K562 (cell line): Measurements from ENCODE around the gene LOXL3. TPM values are rescaled to one million over a fixed set of nuclear protein-coding genes. Genes with fewer than 3 reads are reported as not detected.

ENCODE experiments used
- ATAC-seq: fragments of 200-7000 bp; cut with Tn5 transposase; 3 replicates; pipeline ENCODE4 v1.9.1; 2020; ENCODE audit warnings: moderate library complexity
- BruUV-seq: library from RNA; stranded (reverse); fragments of 400-500 nt; replicated peaks from 2 replicates; lab custom pipeline; 2021; lab: Mats Ljungman, UMichigan
- CTCF ChIA-PET: fragments of 300-600 bp; formaldehyde crosslinking; extraction: SDS; loops from one replicate; lab custom pipeline; 2021; ENCODE audit warnings: low intra/inter-chr PET ratio; lab: Yijun Ruan, JAX
- POLR2A ChIA-PET: fragments of 300-600, 350-650 bp; sonication (Branson Sonifier 250); formaldehyde crosslinking; extraction: SDS; loops from one replicate; lab custom pipeline; 2021; ENCODE audit warnings: antibody characterized with exemption, inconsistent platforms; lab: Yijun Ruan, JAX
- DNase-seq, 4 experiments: peaks; one replicate each; pipeline versions ENCODE4 v3.0.0 to v3.0.0-alpha.2; 2011 to 2018; ENCODE audit warnings: low spot score in 3 of 4, mixed read lengths in 3 of 4; ENCODE audit errors: extremely low read depth in 1 of 4
- FAIRE-seq: peaks from 2 replicates; lab custom pipeline; 2011; peaks lifted over from hg19 to GRCh38; lab: Jason Lieb, UNC
- H2AFZ ChIP-seq: 2 replicates; pipeline ENCODE4 v1.6.0; 2011; ENCODE audit warnings: low read depth, low read length, control low read depth, inconsistent platforms
- H3K27ac ChIP-seq: fragments of 200-600 bp; 3 replicates; pipeline ENCODE4 v1.8.0; 2011; ENCODE audit warnings: low read depth, mild to moderate bottlenecking, control low read depth, inconsistent platforms, low read length, moderate library complexity, mixed read lengths; ENCODE audit errors: extremely low read depth
- H3K27me3 ChIP-seq, 2 experiments: fragments of 300-600 bp in 1 of 2; 2 replicates in 1 of 2; 3 replicates in 1 of 2; pipeline versions ENCODE4 v1.6.0 to v1.8.0; 2011; ENCODE audit warnings: inconsistent platforms in 2 of 2, low read length in 2 of 2, mild to moderate bottlenecking in 1 of 2, mixed read lengths in 1 of 2, moderate library complexity in 1 of 2; ENCODE audit not compliant: control insufficient read depth in 2 of 2, insufficient read depth in 2 of 2
- H3K36me3 ChIP-seq: fragments of 300-600 bp; 3 replicates; pipeline ENCODE4 v1.8.0; 2011; ENCODE audit warnings: mild to moderate bottlenecking, low read length, inconsistent platforms; ENCODE audit not compliant: control insufficient read depth, insufficient read depth
- H3K4me1 ChIP-seq, 2 experiments: fragments of 200-600 bp in 1 of 2; replicated peaks in 1 of 2; 2 replicates in 1 of 2; 3 replicates in 1 of 2; pipeline versions ENCODE4 v1.5.1 to v1.8.0; 2011; ENCODE audit warnings: inconsistent platforms in 2 of 2, low read length in 2 of 2, mild to moderate bottlenecking in 1 of 2, mixed read lengths in 1 of 2, moderate library complexity in 1 of 2; ENCODE audit not compliant: control insufficient read depth in 2 of 2, insufficient read depth in 2 of 2
- H3K4me2 ChIP-seq: 2 replicates; pipeline ENCODE4 v1.6.1; 2011; ENCODE audit warnings: low read length, control low read depth, inconsistent platforms, mixed read lengths; ENCODE audit not compliant: insufficient read depth
- H3K4me3 ChIP-seq: fragments of 200-600 bp; sonication (generic), shearing (Covaris generic); 2 replicates; pipeline ENCODE4 v1.5.1; 2016; ENCODE audit warnings: control low read depth, inconsistent platforms
- H3K79me2 ChIP-seq: fragments of 200-600 bp; 3 replicates; pipeline ENCODE4 v1.8.0; 2011; ENCODE audit warnings: low read length, inconsistent platforms; ENCODE audit not compliant: control insufficient read depth, insufficient read depth
- H3K9ac ChIP-seq, 2 experiments: 2 replicates each; pipeline versions ENCODE4 v1.6.0 to v1.6.1; 2011; ENCODE audit warnings: low read depth in 2 of 2, low read length in 2 of 2, control low read depth in 1 of 2, inconsistent platforms in 1 of 2, mild to moderate bottlenecking in 1 of 2, mixed read lengths in 1 of 2; ENCODE audit not compliant: insufficient read depth in 1 of 2
- H3K9me1 ChIP-seq: one replicate; pipeline ENCODE4 v1.6.0; 2011; ENCODE audit warnings: inconsistent platforms, mild to moderate bottlenecking, low read length, moderate library complexity; ENCODE audit not compliant: control insufficient read depth, insufficient read depth
- H3K9me3 ChIP-seq: replicated peaks from 2 replicates; pipeline ENCODE4 v1.5.1; 2011; ENCODE audit warnings: low read depth, low read length, inconsistent platforms; ENCODE audit not compliant: control insufficient read depth, insufficient read depth
- H4K20me1 ChIP-seq: replicated peaks from 2 replicates; pipeline ENCODE4 v1.6.1; 2011; ENCODE audit warnings: low read length, inconsistent platforms, mixed read lengths; ENCODE audit not compliant: control insufficient read depth, insufficient read depth
- GATA2 ChIP-seq: sonication (generic); formaldehyde crosslinking; IDR thresholded peaks from 2 replicates; pipeline ENCODE4 v1.4.0; 2020; ENCODE audit warnings: mild to moderate bottlenecking, missing genetic modification reagents
- WGBS: fragments of 100-300 bp; shearing (Covaris generic); methylation state at CpG from one replicate; pipeline ENCODE4 v1.1.6; 2016; ENCODE audit warnings: low coverage, mixed read lengths; ENCODE audit not compliant: insufficient coverage; ENCODE audit errors: missing lambda C conversion rate; 5-methylcytosine and 5-hydroxymethylcytosine counted together
- in situ Hi-C: fragments of 300-500 bp; cut with MboI; formaldehyde crosslinking; loops from 4 replicates; pipeline ENCODE4 v1.15.0; 2018; ENCODE audit warnings: inconsistent platforms, mixed read lengths
- intact Hi-C: fragments of 100-400 bp; cut with micrococcal nuclease; formaldehyde crosslinking; loops from 2 replicates; pipeline ENCODE4 v1.14.2; 2022
- polyA plus RNA-seq, 8 experiments: library from polyadenylated mRNA; depleted of rRNA in 4 of 8; stranded (reverse) in 5 of 8; unstranded in 3 of 8; fragments of >200 nt; fragmentation: Nextera tagmentation in 2 of 8; fragmentation: Illumina TruSeq in 1 of 8; extraction: Ambion mirVana in 2 of 8; extraction: Trizol in 1 of 8; gene quantifications; 2 replicates each; pipeline versions ENCODE4 v1.2.1 to v1.2.3, GENCODE V29; 2011 to 2014; ENCODE audit warnings: inconsistent platforms in 1 of 8, missing spikeins in 1 of 8
- total RNA-seq, 7 experiments: library from RNA; depleted of rRNA in 6 of 7; stranded (reverse); fragments of >200 nt in 6 of 7; fragmentation: Illumina TruSeq in 2 of 7; extraction: Trizol in 2 of 7; gene quantifications; 2 replicates each; pipeline versions ENCODE4 v1.2.1 to v1.2.3, GENCODE V29; 2011 to 2021; ENCODE audit warnings: low replicate concordance in 1 of 7
- TF ChIP-seq, protein P1 (sequence below): sonication (generic); formaldehyde crosslinking; IDR thresholded peaks from 2 replicates; pipeline ENCODE4 v1.8.0; 2022; ENCODE audit warnings: mild to moderate bottlenecking, missing genetic modification reagents, borderline replicate concordance
- TF ChIP-seq, protein P2 (sequence below): fragments of 450-650 bp; IDR thresholded peaks from 2 replicates; pipeline ENCODE4 v1.6.1; 2016; ENCODE audit warnings: mild to moderate bottlenecking, moderate library complexity

The LOXL3 gene
- total and polyA plus RNA-seq, 9 of the 15 experiments (the other 6 are each of a cell fraction or from before 2014, with no cell fraction given): 0.22 to 0.99 (median 0.31) TPM

DNA sequence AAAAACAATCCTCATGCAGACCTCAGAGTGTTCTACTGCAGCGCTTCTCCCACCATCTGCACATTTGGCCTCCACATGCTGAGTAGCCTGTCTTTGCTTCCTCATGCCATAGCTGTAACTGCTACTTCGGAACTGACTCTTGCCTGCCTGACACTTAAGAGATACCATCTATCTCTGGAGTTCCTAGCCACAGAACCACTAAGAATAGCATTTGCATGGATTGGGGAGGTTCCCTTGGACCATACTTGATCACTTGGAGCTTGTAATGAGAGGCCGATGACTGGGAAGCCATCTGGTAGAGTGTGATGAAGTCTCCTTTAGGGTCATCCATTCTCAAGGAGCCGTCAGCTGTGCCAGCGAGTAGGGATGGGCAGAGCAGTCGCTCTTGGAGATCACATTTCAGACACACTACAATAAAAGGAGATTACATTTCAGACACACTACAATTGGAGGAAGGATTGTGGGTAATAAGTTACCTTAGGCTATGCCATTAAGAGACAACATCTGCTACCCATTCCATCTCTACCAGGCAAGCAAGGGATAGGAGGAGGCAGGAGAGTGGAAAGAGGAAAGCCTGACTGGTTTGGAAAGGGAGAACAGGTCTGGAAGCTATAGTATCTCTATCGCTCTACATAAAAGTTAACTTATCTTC, 22.6 kb upstream of the LOXL3 start:
- peak; percentile 27; the same call in 1 of the 2 replicates for TF ChIP-seq GATA2 (CRISPR knock-in tag)
- TF ChIP-seq, protein P1, sequence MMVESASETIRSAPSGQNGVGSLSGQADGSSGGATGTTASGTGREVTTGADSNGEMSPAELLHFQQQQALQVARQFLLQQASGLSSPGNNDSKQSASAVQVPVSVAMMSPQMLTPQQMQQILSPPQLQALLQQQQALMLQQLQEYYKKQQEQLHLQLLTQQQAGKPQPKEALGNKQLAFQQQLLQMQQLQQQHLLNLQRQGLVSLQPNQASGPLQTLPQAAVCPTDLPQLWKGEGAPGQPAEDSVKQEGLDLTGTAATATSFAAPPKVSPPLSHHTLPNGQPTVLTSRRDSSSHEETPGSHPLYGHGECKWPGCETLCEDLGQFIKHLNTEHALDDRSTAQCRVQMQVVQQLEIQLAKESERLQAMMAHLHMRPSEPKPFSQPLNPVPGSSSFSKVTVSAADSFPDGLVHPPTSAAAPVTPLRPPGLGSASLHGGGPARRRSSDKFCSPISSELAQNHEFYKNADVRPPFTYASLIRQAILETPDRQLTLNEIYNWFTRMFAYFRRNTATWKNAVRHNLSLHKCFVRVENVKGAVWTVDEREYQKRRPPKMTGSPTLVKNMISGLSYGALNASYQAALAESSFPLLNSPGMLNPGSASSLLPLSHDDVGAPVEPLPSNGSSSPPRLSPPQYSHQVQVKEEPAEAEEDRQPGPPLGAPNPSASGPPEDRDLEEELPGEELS: no peak
- TF ChIP-seq, protein P2, sequence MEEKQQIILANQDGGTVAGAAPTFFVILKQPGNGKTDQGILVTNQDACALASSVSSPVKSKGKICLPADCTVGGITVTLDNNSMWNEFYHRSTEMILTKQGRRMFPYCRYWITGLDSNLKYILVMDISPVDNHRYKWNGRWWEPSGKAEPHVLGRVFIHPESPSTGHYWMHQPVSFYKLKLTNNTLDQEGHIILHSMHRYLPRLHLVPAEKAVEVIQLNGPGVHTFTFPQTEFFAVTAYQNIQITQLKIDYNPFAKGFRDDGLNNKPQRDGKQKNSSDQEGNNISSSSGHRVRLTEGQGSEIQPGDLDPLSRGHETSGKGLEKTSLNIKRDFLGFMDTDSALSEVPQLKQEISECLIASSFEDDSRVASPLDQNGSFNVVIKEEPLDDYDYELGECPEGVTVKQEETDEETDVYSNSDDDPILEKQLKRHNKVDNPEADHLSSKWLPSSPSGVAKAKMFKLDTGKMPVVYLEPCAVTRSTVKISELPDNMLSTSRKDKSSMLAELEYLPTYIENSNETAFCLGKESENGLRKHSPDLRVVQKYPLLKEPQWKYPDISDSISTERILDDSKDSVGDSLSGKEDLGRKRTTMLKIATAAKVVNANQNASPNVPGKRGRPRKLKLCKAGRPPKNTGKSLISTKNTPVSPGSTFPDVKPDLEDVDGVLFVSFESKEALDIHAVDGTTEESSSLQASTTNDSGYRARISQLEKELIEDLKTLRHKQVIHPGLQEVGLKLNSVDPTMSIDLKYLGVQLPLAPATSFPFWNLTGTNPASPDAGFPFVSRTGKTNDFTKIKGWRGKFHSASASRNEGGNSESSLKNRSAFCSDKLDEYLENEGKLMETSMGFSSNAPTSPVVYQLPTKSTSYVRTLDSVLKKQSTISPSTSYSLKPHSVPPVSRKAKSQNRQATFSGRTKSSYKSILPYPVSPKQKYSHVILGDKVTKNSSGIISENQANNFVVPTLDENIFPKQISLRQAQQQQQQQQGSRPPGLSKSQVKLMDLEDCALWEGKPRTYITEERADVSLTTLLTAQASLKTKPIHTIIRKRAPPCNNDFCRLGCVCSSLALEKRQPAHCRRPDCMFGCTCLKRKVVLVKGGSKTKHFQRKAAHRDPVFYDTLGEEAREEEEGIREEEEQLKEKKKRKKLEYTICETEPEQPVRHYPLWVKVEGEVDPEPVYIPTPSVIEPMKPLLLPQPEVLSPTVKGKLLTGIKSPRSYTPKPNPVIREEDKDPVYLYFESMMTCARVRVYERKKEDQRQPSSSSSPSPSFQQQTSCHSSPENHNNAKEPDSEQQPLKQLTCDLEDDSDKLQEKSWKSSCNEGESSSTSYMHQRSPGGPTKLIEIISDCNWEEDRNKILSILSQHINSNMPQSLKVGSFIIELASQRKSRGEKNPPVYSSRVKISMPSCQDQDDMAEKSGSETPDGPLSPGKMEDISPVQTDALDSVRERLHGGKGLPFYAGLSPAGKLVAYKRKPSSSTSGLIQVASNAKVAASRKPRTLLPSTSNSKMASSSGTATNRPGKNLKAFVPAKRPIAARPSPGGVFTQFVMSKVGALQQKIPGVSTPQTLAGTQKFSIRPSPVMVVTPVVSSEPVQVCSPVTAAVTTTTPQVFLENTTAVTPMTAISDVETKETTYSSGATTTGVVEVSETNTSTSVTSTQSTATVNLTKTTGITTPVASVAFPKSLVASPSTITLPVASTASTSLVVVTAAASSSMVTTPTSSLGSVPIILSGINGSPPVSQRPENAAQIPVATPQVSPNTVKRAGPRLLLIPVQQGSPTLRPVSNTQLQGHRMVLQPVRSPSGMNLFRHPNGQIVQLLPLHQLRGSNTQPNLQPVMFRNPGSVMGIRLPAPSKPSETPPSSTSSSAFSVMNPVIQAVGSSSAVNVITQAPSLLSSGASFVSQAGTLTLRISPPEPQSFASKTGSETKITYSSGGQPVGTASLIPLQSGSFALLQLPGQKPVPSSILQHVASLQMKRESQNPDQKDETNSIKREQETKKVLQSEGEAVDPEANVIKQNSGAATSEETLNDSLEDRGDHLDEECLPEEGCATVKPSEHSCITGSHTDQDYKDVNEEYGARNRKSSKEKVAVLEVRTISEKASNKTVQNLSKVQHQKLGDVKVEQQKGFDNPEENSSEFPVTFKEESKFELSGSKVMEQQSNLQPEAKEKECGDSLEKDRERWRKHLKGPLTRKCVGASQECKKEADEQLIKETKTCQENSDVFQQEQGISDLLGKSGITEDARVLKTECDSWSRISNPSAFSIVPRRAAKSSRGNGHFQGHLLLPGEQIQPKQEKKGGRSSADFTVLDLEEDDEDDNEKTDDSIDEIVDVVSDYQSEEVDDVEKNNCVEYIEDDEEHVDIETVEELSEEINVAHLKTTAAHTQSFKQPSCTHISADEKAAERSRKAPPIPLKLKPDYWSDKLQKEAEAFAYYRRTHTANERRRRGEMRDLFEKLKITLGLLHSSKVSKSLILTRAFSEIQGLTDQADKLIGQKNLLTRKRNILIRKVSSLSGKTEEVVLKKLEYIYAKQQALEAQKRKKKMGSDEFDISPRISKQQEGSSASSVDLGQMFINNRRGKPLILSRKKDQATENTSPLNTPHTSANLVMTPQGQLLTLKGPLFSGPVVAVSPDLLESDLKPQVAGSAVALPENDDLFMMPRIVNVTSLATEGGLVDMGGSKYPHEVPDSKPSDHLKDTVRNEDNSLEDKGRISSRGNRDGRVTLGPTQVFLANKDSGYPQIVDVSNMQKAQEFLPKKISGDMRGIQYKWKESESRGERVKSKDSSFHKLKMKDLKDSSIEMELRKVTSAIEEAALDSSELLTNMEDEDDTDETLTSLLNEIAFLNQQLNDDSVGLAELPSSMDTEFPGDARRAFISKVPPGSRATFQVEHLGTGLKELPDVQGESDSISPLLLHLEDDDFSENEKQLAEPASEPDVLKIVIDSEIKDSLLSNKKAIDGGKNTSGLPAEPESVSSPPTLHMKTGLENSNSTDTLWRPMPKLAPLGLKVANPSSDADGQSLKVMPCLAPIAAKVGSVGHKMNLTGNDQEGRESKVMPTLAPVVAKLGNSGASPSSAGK: 0 out of 2 replicates have a peak, but pooled peaks have one; percentile 20
- no peaks in the 10 kb centered on the region for H3K36me3 ChIP-seq
- in situ Hi-C loops (no loop called here), intact Hi-C loops (no loop called here)
- no peaks in the 10 kb centered on the region for H3K9me3 ChIP-seq
- no peak overlapping the region for H3K27ac ChIP-seq
- H3K4me3 ChIP-seq: no peak overlapping the region
- WGBS: 44% methylated on average over 7 of the region's 7 CpGs
- no peaks in the 10 kb centered on the region for H3K79me2 ChIP-seq
- ChIA-PET CTCF (no interaction called here), POLR2A (interaction anchor here (0.5 to 2.8 kb wide), 12 partner anchors 9 to 797 kb away, joined by 3 to 13 read pairs (median 3); partner anchors contain the start of genes AUP1, CCDC142, HTRA2 and TTC31)
- H3K4me2 ChIP-seq: no peak overlapping the region; the same call in 1 of the 2 replicates
- no peak overlapping the region for H3K9ac ChIP-seq
- H3K27me3 ChIP-seq: no peaks in the 10 kb centered on the region
- no peaks in the 10 kb centered on the region for H3K9me1 ChIP-seq
- DNase-seq: peak in 1 of 4 experiments; percentile 24
- no TSS peak for BruUV-seq
- no peak; the same call in 2 of the 3 replicates for ATAC-seq
- H3K4me1 ChIP-seq: peaks cover 0 to 42% of the 10 kb centered on the region in 2 experiments; a peak in 4 of 5 replicates
- no peak for FAIRE-seq
- H2AFZ ChIP-seq: peak overlapping the region; percentile 67
- H4K20me1 ChIP-seq: no peaks in the 10 kb centered on the region
